Mesenteric fat pad (tissue), 1 donor: ENCODE measurements around the gene SLC4A2. TPM values are rescaled to one million over a fixed set of nuclear protein-coding genes. Genes with fewer than 3 reads are reported as not detected.
"Not testable (repeated sequence)": the region's sequence is repeated elsewhere in the genome, so short reads cannot be mapped to it uniquely, and the experiment has no call there.

Experiments
- DNase-seq: peaks from one replicate; pipeline ENCODE4 v3.0.0-alpha.2; 2020; ENCODE audit warnings: low spot score
- long read RNA-seq: library from polyadenylated mRNA; unstranded; transcript quantifications from one replicate; pipeline ENCODE4 v2.0.0, GENCODE V29; 2020
- total RNA-seq: library from RNA; stranded (reverse); fragmentation: NEBNext Ultra II Directional; extraction: Animal tissue kit (Norgen Biotek cat#: 25700); gene quantifications from one replicate; pipeline ENCODE4 v1.2.1, GENCODE V29; 2021
- donor health status: DM: yes; HTN: yes; CAD: no.

SLC4A2 gene
- total RNA-seq, result 130 TPM
- long read RNA-seq, full-length matches to known transcripts, result 3 of 84 reads
- long read RNA-seq, partial matches to known transcripts, result 73 of 84 reads
- long read RNA-seq, other reads (novel, unspliced or antisense), result 8 of 84 reads

DNA sequence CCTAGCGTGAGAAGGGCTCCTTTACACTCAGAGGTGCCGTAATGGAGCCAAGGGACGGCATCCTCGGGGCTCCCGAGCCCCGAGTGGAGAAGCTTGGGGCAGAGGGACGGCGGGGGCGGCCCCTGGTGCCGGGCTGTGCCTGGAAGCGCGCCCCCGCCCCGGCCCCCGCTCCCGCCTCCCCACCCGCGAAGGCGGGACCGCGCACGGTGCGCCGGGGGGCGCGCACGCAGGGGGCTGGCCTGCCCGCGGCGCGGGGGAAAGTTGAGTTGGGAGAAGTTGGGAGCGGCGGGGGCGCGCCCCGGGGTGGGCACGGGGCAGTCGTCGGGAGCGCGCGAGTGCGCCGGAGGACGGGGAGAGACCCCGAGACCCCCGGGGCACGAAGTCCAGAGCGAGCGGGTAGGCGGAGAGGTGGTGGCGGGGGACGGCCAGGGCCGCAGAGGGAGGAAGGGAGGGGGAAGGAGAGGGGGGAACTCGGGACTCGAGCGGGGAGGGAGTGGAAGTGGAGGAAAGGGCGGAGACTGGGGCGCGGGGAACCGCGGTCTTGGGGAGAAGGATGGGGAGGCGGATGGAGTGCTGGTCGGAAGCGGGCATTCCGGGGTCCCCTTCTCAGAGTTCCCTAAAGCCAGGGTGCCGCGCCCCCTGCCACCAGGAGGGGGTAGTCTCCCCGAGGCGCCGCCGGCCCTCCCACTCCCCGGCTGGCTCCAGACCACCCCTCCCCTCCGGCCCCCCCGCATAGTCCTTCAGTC is at the start of gene SLC4A2:
Gene SLC4A2, plus strand, starts transcription at position 223 of the 746 bp plus-strand sequence. CDS start 2,399 bp downstream, outside the sequence.
- DNase-seq, result peak; percentile 94

DNA sequence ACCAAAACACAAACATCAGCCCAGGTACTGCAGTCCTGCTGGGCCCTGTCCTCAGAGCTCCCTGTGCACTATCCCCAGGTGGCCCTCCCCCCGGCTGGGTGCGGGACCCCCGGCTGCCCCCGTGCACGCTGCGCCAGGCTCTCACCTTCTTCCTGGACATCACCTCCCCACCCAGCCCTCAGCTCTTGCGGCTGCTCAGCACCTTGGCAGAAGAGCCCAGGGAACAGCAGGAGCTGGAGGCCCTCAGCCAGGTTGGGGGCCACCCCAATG is 49.4 kb upstream of the SLC4A2 start:
- DNase-seq, result no peak

DNA sequence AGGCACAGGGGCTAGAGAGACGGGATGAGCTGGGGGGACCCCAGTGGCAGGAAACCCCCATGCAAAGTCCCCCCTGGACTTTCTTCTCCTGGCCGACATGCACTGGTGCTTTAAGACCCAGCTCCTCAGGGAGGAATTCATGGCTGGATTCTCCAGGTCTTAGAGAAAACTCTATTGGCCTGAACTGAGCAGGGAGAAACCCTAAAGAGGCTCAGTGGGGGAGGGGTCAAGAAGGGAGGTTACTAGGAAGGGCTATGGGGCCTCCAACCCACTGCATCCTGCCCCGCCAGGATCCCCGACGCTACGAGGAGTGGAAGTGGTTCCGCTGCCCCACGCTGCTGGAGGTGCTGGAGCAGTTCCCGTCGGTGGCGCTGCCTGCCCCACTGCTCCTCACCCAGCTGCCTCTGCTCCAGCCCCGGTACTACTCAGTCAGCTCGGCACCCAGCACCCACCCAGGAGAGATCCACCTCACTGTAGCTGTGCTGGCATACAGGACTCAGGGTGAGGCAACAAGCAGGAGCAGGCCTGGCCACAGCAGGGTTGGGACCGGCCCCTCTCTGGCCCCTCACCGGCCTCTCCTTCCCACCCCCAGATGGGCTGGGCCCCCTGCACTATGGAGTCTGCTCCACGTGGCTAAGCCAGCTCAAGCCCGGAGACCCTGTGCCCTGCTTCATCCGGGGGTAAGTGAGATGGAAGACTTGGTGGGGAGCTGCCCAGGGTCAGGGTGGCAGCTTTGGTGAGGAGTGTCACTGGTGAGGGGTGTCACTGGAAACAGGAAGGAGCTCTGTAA is 48.9 kb upstream of the SLC4A2 start:
- DNase-seq, result no peak

GRCh38 chr7:151011097-151011409 is 48.3 kb upstream of the SLC4A2 start:
- DNase-seq, result no peak

GRCh38 chr7:151011616-151012015 is 47.8 kb upstream of the SLC4A2 start:
- DNase-seq, result not testable (repeated sequence)

DNA sequence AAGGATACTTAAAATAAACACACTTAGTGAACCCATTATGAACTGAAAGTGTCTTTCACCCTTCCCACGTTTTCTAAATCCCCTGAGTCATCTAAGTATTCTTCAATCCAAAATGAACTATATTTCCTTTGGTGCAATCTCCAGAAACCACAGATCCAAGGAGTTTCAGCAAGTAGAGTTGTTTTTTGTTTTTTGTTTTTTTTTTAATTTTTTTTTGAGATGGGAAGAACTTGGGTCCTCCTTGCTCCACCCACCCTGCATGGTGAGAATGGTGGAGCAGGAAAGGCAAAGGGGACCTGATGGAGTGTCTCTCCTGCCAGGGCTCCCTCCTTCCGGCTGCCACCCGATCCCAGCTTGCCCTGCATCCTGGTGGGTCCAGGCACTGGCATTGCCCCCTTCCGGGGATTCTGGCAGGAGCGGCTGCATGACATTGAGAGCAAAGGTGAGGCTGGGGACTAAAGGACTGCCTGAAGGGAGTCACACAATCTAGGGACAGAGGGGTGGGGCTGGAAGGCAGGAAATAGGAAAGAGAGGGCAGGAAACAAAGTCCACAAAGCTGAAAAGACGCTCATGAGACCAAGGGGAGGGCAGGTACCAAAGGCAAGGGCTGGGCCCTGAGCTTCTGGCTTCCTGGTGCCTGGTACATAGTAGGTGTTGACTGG is 47.2 kb upstream of the SLC4A2 start:
- no peak for DNase-seq

DNA sequence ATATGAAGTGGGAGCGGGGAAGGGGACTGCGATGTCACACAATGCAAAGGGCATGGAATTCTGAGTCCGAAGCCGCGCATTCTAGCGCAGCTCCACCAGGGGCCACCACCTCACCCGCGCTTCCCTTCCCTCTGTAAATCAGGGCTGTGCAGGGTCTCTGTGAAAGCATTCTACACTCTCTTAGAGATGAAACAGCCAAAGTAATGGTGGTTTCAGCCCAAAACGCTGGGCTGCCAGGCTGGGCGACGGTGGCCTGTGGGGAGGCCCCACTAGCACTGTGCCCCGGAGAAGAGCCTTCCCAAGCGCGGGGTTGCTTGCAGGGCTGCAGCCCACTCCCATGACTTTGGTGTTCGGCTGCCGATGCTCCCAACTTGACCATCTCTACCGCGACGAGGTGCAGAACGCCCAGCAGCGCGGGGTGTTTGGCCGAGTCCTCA is 46.5 kb upstream of the SLC4A2 start:
- no peak for DNase-seq

DNA sequence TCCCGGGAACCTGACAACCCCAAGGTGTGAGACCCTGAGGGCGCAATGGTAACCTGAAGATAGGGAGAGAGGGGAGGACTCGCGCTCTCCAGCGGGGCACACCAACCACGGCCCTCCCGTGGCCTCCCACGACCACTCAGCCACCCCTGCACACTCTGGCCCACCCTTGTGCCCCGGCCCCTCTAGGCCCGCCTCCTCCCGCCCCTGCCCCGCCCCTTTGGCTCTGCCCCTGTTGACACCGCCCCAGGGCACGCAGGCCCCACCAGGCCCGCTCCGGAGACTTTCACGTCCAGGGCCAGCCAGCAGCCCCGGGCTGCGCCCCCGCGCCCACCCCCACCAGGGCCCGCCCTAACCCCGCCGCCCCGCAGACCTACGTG is 46.0 kb upstream of the SLC4A2 start:
- DNase-seq, result no peak

GRCh38 chr7:151013733-151014497 is 45.5 kb upstream of the SLC4A2 start:
- DNase-seq, result no peak

GRCh38 chr7:151014950-151015349 is 44.4 kb upstream of the SLC4A2 start:
- DNase-seq, result no peak

DNA sequence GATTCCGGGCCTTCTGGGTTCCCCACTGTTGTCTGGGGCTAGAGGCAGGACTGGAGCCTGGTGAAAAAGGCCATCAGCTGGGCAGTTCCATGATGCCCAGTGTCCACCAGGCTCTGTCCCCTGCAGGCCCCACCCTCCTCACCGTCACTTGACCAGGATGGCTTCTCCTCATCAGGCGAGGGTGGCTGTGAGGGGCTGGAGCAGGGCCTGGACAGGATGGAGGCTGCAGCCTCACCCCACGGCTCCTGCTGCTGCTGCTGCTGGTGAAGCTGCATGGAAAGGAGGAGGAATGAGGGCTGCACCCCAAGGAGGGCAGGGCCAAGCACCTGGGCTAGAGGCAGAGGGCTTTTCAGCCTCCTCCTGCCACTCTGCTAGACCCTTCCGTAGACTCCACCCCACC is 43.4 kb upstream of the SLC4A2 start:
- no peak for DNase-seq

DNA sequence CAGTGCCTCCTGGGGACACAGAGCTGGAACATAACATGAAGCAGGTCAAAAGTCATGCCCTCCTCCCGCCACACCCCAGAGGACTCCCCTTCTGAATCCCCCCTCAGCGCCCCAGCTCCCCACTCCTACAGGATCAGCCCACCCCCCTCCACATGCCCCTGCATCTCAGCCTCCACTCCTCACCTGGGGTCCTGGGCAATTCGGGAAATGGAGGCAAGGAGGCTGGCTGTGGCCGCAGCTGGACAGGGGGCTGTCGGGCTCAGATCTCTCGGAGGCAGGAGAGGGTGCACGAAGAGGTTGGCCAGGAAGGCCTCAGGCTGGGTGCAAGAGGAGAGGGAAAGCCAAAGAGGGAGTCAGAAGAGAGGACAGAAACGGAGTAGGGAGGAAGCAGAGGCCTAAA is 42.9 kb upstream of the SLC4A2 start:
- DNase-seq, result no peak

GRCh38 chr7:151016942-151017341 is 42.4 kb upstream of the SLC4A2 start:
- DNase-seq, result no peak

- no peak for DNase-seq
Observed at GRCh38 chr7:151017370-151017952, 41.9 kb upstream of the SLC4A2 start.

DNA sequence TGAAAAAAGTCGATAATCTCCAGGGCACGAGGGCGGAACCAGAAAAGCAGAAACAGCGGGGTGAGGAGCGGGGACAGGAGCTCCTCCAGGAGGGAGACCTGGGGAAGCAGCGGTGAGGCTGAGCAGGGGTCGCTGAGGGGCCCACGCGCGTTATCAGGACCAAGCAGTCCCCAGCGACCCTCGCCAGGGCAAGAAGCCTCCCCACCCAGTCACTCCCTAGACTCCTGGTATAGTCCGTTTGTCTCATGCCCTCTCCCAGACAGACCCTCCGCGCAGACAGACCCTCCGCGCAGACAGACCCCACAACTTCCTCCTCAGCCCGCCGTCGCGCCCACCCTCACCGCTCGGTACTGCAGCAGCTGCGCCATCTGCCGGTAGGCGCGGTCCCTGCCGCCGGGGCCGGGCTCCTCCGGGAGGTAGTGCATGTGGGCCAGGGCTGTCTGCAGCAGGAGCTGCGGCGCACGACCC is 41.4 kb upstream of the SLC4A2 start:
- no peak for DNase-seq

GRCh38 chr7:151018421-151019129 is 40.8 kb upstream of the SLC4A2 start:
- no peak for DNase-seq

- no peak for DNase-seq
Observed at GRCh38 chr7:151019130-151019447, 40.3 kb upstream of the SLC4A2 start.

DNA sequence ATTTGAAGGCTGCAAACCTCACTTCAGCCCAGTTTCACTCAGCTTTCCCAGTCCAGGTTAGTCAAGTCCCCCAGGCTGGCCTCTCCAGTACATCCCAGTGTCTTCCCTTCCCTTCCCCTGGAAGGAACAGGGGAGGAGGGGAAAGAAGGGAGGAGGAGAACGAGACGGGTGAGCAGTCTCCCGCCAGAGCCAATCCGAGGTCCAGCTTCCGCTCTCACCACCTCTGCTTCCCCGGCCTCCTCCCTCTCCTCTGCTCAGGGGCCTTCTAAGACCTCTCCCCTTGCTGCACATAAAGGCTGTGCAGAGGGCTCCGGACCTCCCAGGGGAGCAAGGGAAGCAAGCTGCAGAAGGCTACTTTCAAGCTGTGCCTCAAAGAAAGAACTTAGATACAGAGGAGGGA is 39.2 kb upstream of the SLC4A2 start:
- DNase-seq, result no peak

- no peak for DNase-seq
Observed at GRCh38 chr7:151023232-151023631, 36.2 kb upstream of the SLC4A2 start.

- no peak for DNase-seq
Observed at GRCh38 chr7:151024435-151025056, 34.8 kb upstream of the SLC4A2 start, which contains the start of gene ATG9B. ATG9B (minus strand) TSS chr7:151024494; CDS start chr7:151024423, 71 bp downstream.
